ENCODE data around the gene ANKIB1.
A peak's percentile ranks its signal among the peaks of the same experiment; 100 is the strongest.

ANKIB1 gene

GRCh38 chr7:92228742-92229141 is 17.0 kb upstream of the ANKIB1 start:
- no peak for TF ChIP-seq CTCF (conservative IDR thresholded peaks at IDR 0.05)
- no peak overlapping the region for H3K27ac ChIP-seq

- TF ChIP-seq CTCF (conservative IDR thresholded peaks at IDR 0.05), result no peak
- no peak overlapping the region for H3K27ac ChIP-seq
Observed at GRCh38 chr7:92230547-92230946, 15.2 kb upstream of the ANKIB1 start.

- no peak for TF ChIP-seq CTCF (conservative IDR thresholded peaks at IDR 0.05)
- H3K27ac ChIP-seq, result no peak overlapping the region
Observed at GRCh38 chr7:92242972-92243371, 2.8 kb upstream of the ANKIB1 start.

- H3K27ac ChIP-seq, result peak overlapping the region; percentile 92
- TF ChIP-seq CTCF (conservative IDR thresholded peaks at IDR 0.05), result no peak
Observed at GRCh38 chr7:92244808-92245486, 827 bp upstream of the ANKIB1 start.

GRCh38 chr7:92246360-92247101 is 757 bp downstream of the ANKIB1 start:
- TF ChIP-seq CTCF (conservative IDR thresholded peaks at IDR 0.05), result no peak
- peak overlapping the region; percentile 92 for H3K27ac ChIP-seq

GRCh38 chr7:92250603-92251002 is 4.8 kb downstream of the ANKIB1 start:
- no peak for TF ChIP-seq CTCF (conservative IDR thresholded peaks at IDR 0.05)
- no peak overlapping the region for H3K27ac ChIP-seq

GRCh38 chr7:92251181-92251580 is 5.4 kb downstream of the ANKIB1 start:
- TF ChIP-seq CTCF (conservative IDR thresholded peaks at IDR 0.05), result no peak
- no peak overlapping the region for H3K27ac ChIP-seq
